Stimulated activated CD4-positive, alpha-beta T cell treated with anti-CD3 and anti-CD28 coated beads, Interleukin-1b, Interleukin-23, amount 100 ng/mL, for 24 hours (primary cell): ENCODE measurements around the gene TNFRSF9.
"Not testable (repeated sequence)": the region's sequence is repeated elsewhere in the genome, so short reads cannot be mapped to it uniquely, and the experiment has no call there.

ENCODE experiments used
- DNase-seq, 4 experiments: peaks; one replicate each; pipeline ENCODE4 v3.0.0-alpha.2; 2020; ENCODE audit warnings: low read depth in 4 of 4, low spot score in 1 of 4

Gene TNFRSF9

GRCh38 chr1:7921796-7922195, 18.8 kb downstream of the TNFRSF9 start:
- DNase-seq, result no peak

- no peak for DNase-seq
Measured at GRCh38 chr1:7919880-7920279, 20.8 kb downstream of the TNFRSF9 start.

GRCh38 chr1:7917971-7918370, 22.7 kb downstream of the TNFRSF9 start:
- not testable (repeated sequence) for DNase-seq

GRCh38 chr1:7916501-7916830, 24.2 kb downstream of the TNFRSF9 start:
- no peak for DNase-seq

- DNase-seq, result no peak
Measured at GRCh38 chr1:7915826-7916500, 24.7 kb downstream of the TNFRSF9 start.

- no peak for DNase-seq
Measured at GRCh38 chr1:7912743-7913557, 27.7 kb downstream of the TNFRSF9 start.

GRCh38 chr1:7912145-7912544, 28.5 kb downstream of the TNFRSF9 start:
- DNase-seq, result no peak

DNA sequence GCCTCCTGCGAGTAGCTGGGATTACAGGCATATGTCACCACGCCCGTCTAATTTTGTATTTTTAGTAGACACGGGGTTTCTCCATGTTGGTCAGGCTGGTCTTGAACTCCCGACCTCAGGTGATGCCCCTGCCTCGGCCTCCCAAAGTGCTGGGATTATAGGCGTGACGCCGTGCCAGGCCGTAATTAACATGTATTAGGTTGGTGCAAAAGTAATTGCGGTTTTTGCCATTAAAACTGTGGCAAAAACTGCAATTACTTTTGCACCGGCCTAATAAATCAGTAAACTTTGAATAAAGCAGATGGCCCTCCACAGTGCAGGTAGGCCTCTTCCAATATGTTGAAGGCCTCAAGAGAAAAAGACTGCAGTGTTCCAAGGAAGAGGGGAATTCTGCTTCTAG, 35.4 kb downstream of the TNFRSF9 start:
- no peak for DNase-seq

- DNase-seq, result peak; percentile 31 to 47 (median 45)
Measured at GRCh38 chr1:7902478-7903085, 38.1 kb downstream of the TNFRSF9 start.

GRCh38 chr1:7899741-7900140, 40.9 kb downstream of the TNFRSF9 start:
- DNase-seq, result no peak

GRCh38 chr1:7898962-7899361, 41.7 kb downstream of the TNFRSF9 start:
- DNase-seq, result no peak

- DNase-seq, result no peak
Measured at GRCh38 chr1:7896994-7897393, 43.6 kb downstream of the TNFRSF9 start.

DNA sequence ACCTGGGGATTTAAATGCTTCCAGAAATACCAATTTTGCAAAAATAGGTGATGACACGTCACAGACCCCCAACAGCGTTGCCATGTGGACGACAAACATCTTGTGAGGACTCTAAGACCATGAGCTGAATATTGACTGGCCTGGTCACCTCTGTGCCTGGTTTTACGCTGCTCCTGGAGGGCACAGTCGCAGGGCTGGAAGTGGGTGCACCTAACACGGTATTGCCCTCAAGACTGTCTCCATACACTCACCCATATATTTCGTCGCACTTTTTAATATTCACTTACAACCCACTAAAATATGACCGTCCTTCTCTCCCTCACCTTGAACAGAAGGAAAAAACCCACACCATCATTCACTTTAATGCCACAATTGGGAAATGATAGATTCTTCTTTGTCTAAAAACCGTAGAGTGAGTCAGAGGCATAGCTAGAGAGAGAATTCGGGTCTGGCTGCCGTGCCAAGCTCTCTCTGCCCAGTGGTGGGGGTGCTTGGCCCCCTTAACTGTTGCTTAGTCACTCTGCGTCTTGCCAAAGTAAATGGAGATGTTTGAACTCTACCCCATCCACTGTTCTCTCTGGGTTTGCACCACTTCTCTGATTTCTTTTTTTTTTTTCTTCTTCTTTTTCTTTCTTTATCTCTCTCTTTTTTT, 47.0 kb downstream of the TNFRSF9 start:
- no peak for DNase-seq

GRCh38 chr1:7891804-7892203, 48.8 kb downstream of the TNFRSF9 start:
- no peak for DNase-seq

DNA sequence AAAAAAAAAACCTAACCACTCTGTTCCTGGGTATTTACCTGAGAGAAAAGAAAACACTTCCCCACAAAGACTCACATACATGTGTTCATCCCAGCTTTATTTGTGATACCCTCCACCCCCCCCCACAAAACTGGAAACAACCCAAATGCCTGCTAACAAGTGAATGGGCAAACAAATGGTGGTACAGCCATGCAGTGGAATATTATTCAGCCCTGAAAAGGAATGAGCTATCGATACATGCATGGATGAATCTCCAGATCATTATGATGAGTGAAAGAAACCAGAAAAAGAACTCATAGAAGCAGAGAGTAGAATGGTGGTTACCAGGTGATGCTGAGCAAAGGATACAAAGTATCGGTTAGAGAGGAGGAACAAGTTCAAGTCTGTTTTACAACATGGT, 49.8 kb downstream of the TNFRSF9 start:
- DNase-seq, result no peak

GRCh38 chr1:7888248-7889081, 52.2 kb downstream of the TNFRSF9 start:
- DNase-seq, result no peak

GRCh38 chr1:7886405-7886745, 54.3 kb downstream of the TNFRSF9 start:
- DNase-seq, result no peak

DNA sequence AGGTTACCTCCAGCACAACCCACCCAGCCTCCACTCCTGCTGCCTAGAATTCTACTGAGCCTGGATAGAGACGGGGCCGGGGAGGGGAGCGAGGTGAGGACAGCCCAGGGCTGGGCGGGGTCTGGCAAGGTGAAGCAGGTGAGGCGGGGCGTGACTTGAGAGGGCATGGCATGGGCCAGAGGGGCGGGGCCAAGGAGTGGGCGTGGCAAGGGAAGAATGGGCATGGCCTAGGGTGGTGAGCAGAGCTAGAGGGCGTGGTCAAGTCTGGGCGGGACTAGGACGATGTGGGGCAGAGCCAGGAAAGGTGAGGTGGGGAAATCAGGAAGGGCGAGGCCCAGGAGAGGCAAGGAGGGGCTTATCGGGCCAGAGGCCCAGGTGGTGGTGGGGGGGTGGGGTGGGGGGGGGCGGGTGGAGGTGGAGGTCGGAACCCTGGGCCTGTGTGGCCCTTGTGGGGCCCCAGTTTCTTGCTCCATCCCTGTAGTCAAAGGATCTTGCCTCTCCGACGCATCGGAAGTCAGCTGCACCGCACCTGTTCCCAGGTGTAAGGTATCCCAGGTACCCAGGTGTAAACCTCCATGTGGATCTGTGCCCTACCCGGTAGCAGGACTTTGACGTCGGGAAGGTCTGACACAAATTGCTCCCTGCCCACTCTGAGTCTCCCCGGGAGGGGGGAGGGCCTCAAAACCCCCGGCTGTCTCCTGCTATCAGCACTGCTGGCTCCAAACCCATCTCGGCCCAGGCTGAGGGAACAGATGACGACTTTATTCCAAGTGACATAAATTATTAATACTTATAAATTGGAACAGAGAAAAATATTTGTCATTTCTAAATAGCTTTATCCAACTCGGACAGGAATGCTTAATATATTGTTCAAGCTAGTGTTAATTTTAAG, 54.9 kb downstream of the TNFRSF9 start:
- DNase-seq, result peak in 2 of 4 experiments; percentile 12

DNA sequence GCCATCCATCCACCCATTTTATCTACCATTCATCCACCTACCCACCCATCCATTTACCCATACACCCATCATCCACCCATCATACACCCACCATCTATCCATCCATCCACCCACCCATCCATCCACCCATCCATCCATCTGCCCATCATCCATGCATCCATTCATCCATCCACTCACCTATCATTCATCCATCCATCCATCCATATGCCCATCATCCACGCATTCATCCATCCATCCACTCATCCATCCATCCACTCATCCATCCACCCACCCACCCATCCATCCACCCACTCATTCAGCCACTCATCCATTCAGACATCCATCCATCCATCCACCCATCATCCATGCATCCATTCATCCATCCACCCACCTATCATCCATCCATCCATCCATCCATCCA, 55.9 kb downstream of the TNFRSF9 start:
- no peak for DNase-seq

GRCh38 chr1:7879228-7879627, 61.4 kb downstream of the TNFRSF9 start:
- DNase-seq, result no peak
